Smooth muscle cell (in vitro differentiated cells): ENCODE results near the gene TNIP2. TPM values are rescaled to one million over a fixed set of nuclear protein-coding genes. Genes with fewer than 3 reads are reported as not detected.

Experiments used
- DNase-seq: peaks from one replicate; lab custom pipeline; 2025; ENCODE audit not compliant: unreplicated experiment; lab: John Stamatoyannopoulos, UW
- H2AFZ ChIP-seq: fragments of 200-600 bp; sonication (generic); 2 replicates; pipeline ENCODE4 v1.6.0; 2016; ENCODE audit warnings: antibody characterized with exemption, low read depth, mild to moderate bottlenecking
- H3F3A ChIP-seq: fragments of 200-600 bp; sonication (generic); 2 replicates; pipeline ENCODE4 v1.6.0; 2017; ENCODE audit warnings: antibody characterized with exemption, low read depth
- H3K27ac ChIP-seq: fragments of 200-600 bp; sonication (generic); 2 replicates; pipeline ENCODE4 v1.5.1; 2016; ENCODE audit warnings: low read depth, mild to moderate bottlenecking
- H3K27me3 ChIP-seq: fragments of 200-600 bp; sonication (generic); 2 replicates; pipeline ENCODE4 v1.6.1; 2016; ENCODE audit warnings: low read depth, mild to moderate bottlenecking
- H3K36me3 ChIP-seq: fragments of 200-600 bp; sonication (generic); 2 replicates; pipeline ENCODE4 v1.5.1; 2016; ENCODE audit warnings: low read depth
- H3K4me1 ChIP-seq: fragments of 200-600 bp; sonication (generic); 2 replicates; pipeline ENCODE4 v1.5.1; 2016; ENCODE audit warnings: low read depth
- H3K4me2 ChIP-seq: fragments of 200-600 bp; sonication (generic); 2 replicates; pipeline ENCODE4 v1.6.0; 2016; ENCODE audit warnings: mild to moderate bottlenecking
- H3K4me3 ChIP-seq: fragments of 200-600 bp; sonication (generic); 2 replicates; pipeline ENCODE4 v1.5.1; 2016; ENCODE audit warnings: mild to moderate bottlenecking
- H3K79me2 ChIP-seq: fragments of 200-600 bp; sonication (generic); 2 replicates; pipeline ENCODE4 v1.6.0; 2016; ENCODE audit warnings: low read depth, mild to moderate bottlenecking
- H3K9ac ChIP-seq: fragments of 200-600 bp; sonication (generic); 2 replicates; pipeline ENCODE4 v1.6.0; 2016; ENCODE audit warnings: low read depth
- H3K9me3 ChIP-seq: fragments of 200-600 bp; sonication (generic); replicated peaks from 2 replicates; pipeline ENCODE4 v1.5.1; 2016; ENCODE audit warnings: low read depth
- H4K20me1 ChIP-seq: fragments of 200-600 bp; sonication (generic); 2 replicates; pipeline ENCODE4 v1.6.0; 2016; ENCODE audit warnings: low read depth
- CTCF ChIP-seq: fragments of 200-600 bp; sonication (generic); IDR thresholded peaks from 2 replicates; pipeline ENCODE4 v1.5.1; 2017; ENCODE audit warnings: borderline replicate concordance, mild to moderate bottlenecking, antibody characterized with exemption; ENCODE audit not compliant: insufficient read depth, poor library complexity, severe bottlenecking
- WGBS: methylation state at CpG from one replicate; pipeline ENCODE4 v1.1.7; 2016; ENCODE audit warnings: low lambda C conversion rate; 5-methylcytosine and 5-hydroxymethylcytosine counted together
- polyA plus RNA-seq: library from polyadenylated mRNA; unstranded; fragments of >200 nt; fragmentation: Nextera tagmentation; extraction: Ambion mirVana; gene quantifications from 2 replicates; pipeline ENCODE4 v1.2.1, GENCODE V29; 2016
- total RNA-seq: library from RNA; depleted of rRNA; stranded (reverse); fragments of >200 nt; gene quantifications from 2 replicates; pipeline ENCODE4 v1.2.3, GENCODE V29; 2014

TNIP2 gene
- total and polyA plus RNA-seq, 2 experiments from 2014 or later: 23.8 to 37.5 TPM

GRCh38 chr4:2797545-2798305, 41.6 kb upstream of the TNIP2 start:
- H3K9ac ChIP-seq: no peak overlapping the region

GRCh38 chr4:2796849-2797544, 40.9 kb upstream of the TNIP2 start:
- Histone ChIP-seq H3F3A (no peaks in the 10 kb centered on the region), H3K27ac (peak overlapping the region; percentile 11), H3K9me3 (no peaks in the 10 kb centered on the region), H3K36me3 (no peaks in the 10 kb centered on the region), H3K79me2 (peaks cover 55% of the 10 kb centered on the region), H3K4me2 (no peak overlapping the region), H3K9ac (no peak overlapping the region), H4K20me1 (peaks cover 32% of the 10 kb centered on the region), H3K27me3 (no peaks in the 10 kb centered on the region), H3K4me3 (no peak overlapping the region), H3K4me1 (peaks cover 29% of the 10 kb centered on the region), H2AFZ (no peak overlapping the region)
- no peak for TF ChIP-seq CTCF
- 93% methylated on average over 13 of the region's 13 CpGs for WGBS
- DNase-seq: no peak

More at GRCh38 chr4:2797545-2798305, 41.6 kb upstream of the TNIP2 start:
- Histone ChIP-seq H3K4me1 (peaks cover 29% of the 10 kb centered on the region), H3K4me2 (no peak overlapping the region), H3K27ac (no peak overlapping the region), H2AFZ (no peak overlapping the region), H4K20me1 (peaks cover 36% of the 10 kb centered on the region), H3K36me3 (no peaks in the 10 kb centered on the region), H3K4me3 (no peak overlapping the region), H3K79me2 (peaks cover 63% of the 10 kb centered on the region), H3F3A (no peaks in the 10 kb centered on the region), H3K27me3 (no peaks in the 10 kb centered on the region), H3K9me3 (no peaks in the 10 kb centered on the region)
- WGBS: 92% methylated on average over 22 of the region's 23 CpGs
- no peak for DNase-seq
- TF ChIP-seq CTCF: no peak

DNA sequence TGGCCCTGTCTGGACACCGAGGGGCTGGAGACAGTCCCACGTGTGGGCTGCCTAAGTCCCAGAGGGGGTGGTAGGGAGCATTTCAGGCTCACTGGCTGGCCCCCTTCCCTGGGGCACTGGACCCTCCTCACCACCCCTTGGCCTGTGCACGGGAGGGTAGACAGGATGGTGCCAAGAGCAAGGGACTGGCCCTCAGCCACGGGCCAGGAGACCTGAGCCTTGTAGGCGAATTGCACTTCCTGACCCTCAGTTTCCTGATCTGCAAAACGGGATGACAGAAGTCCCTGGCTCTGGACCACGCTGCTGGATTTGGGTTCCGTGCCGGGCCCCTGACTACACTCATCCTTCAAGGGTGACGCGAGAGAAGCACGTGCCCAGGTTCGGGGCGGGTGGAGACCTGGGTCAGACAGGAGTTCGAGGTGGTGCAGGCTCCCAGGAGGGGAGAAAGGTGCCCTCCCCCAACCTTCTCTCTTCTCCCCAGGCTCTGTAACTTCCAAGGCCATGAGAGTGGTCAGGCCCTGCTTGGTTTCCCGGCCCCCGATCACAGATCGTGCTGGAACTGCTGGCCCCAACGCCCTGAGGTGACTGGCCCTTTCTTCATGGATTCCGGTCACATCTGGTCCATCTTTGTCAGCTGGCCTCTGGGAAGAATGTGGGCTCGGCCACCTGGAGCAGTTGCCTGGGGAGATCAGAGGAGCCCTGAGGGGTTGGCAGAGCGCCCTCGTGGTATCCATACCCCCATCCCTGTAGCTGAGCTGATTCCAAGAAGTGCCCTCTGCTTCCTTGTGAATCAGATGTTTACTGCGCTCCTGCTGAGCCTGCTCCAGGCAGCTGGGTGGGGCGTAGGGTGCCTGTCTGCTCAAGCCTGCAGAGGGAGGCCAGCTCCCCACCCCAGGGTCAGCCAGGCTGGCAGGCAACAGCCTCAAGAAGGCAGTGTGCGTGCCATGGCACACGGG, 40.0 kb upstream of the TNIP2 start:
- H3K36me3 ChIP-seq: no peaks in the 10 kb centered on the region
- H3K4me1 ChIP-seq: peaks cover 26% of the 10 kb centered on the region
- peaks cover 23% of the 10 kb centered on the region for H4K20me1 ChIP-seq
- peak overlapping the region; percentile 92 for H3K4me2 ChIP-seq
- peak overlapping the region; percentile 11 for H3K27ac ChIP-seq
- H3K27me3 ChIP-seq: no peaks in the 10 kb centered on the region
- no peak overlapping the region for H3K9ac ChIP-seq
- WGBS: 79% methylated on average over 27 of the region's 27 CpGs
- no peak for DNase-seq
- no peak overlapping the region for H3K4me3 ChIP-seq
- no peaks in the 10 kb centered on the region for H3F3A ChIP-seq
- TF ChIP-seq CTCF: no peak
- no peak overlapping the region for H2AFZ ChIP-seq
- peaks cover 53% of the 10 kb centered on the region for H3K79me2 ChIP-seq
- no peaks in the 10 kb centered on the region for H3K9me3 ChIP-seq
